Occipital lobe (tissue), 2 donors: ENCODE results near the gene OXSR1. TPM values are rescaled to one million over a fixed set of nuclear protein-coding genes. Genes with fewer than 3 reads are reported as not detected.
"Not testable (repeated sequence)": the region's sequence is repeated elsewhere in the genome, so short reads cannot be mapped to it uniquely, and the experiment has no call there.

ENCODE experiments used
- DNase-seq: peaks from one replicate; lab custom pipeline; 2025; lab: John Stamatoyannopoulos, UW
- total RNA-seq: library from RNA; depleted of rRNA; stranded (reverse); fragments of >200 nt; gene quantifications from one replicate; pipeline ENCODE4 v1.2.3, GENCODE V29; 2014

The OXSR1 gene
- total RNA-seq, 1 donor from 2014 or later, result 54.9 TPM

DNA sequence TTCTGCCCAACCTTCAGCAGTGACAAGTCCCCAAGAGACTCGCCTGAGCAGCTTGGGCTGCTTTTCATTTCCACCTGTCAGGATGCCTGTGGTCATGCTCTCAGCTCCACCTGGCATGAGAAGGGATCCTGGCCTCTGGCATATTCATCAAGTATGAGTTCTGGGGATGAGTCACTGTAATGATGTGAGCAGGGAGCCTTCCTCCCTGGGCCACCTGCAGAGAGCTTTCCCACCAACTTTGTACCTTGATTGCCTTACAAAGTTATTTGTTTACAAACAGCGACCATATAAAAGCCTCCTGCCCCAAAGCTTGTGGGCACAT is 23.4 kb upstream of the OXSR1 start:
- no peak for DNase-seq

DNA sequence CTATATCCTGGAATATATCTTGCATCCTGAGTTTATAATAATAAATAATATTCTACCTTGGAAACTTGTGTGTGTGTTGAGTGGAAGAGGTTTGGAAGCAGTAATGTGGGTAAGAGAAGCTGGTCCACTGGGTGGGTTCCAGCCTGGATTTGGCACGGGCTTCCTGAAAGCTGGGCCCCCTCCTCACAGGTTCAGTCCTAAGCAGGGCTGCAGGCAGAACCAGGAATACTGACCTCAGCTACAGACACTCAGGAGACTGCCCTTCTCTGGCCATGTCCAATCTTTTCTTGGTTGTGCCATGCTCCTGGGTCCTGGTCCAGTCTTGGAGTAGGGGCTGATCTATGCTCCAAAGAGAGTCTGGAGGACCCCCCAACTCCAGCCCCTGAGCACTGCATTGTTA is 22.4 kb upstream of the OXSR1 start:
- no peak for DNase-seq

DNA sequence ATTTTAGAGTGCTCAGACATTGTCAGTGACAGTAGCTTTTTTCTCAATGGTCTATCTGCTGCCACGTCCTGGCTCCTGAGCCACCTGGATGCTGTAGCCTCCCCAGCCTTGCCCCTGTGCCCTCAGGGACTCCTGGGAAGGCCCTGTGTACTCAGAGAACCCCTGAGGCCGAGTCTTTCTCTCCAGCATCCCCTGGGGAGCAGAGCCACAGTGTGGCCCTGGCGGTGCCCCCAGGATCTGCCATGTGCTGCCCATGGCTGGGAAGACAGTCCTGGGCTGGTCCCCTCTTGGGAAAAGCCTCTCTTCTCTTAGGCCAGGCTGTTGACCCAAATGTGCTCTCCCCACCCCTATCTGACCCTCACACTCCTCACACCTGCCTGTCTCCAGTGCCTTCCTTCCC is 21.8 kb upstream of the OXSR1 start:
- DNase-seq, result no peak

DNA sequence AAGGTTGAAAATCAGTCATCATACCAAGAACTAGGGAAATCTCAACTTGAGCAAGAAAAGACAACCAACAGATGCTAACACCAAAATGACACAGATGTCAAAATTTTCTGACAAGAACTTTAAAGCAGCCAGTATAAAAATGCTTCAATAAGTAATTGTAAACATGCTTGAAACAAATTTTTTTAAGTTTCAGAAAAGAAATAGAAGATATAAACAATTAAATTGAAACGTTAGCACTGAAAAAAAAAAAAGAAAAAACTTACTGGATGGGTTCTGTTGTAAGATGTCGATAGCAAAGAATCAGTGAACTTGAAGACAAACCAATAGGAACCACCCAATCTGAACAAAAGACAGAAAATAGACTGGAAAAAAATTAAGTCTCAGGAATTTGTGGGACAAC is 18.8 kb upstream of the OXSR1 start:
- DNase-seq, result no peak

DNA sequence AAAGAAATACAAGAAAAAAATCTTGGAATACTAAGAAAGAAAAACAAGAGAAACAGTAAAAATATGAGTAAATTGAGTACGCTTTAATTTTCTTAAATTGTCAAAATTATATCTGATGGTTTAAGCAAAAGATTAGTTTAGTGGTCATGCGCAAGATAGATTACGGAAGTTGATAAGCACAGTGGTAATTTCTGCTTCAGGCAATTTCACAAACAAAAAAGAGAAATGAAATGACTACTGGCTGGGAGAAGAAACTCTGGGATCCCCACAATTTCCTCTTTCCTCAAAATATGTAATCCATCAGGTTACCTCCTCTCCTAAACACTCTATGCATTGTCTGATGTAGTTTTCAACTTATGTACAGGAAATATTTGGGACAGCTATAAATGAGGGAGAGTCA is 17.9 kb upstream of the OXSR1 start:
- no peak for DNase-seq

DNA sequence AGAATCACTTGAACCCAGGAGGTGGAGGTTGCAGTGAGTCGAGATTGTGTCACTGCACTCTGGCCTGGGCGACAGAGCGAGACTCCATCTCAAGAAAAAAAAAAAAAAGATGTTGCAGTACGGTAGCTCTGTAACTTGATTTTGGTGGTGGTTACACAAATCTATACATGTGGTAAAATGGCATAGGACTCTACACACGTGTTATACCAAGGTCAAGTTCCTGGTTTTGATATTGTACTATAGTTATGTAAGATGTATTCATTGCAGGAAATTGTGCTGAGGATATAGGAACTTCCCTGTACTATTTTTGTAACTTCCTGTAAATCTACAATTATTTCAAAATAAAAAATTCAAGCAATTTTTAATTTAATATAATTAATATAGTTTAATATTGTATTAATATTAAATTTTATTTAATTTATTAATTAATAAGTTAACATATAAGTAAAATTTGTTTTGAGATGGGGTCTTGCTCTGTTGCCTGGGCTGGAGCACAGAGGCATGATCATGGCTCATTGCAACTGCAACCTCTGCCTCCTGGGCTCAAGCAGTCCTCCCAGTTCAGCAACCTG is 16.9 kb upstream of the OXSR1 start:
- no peak for DNase-seq

DNA sequence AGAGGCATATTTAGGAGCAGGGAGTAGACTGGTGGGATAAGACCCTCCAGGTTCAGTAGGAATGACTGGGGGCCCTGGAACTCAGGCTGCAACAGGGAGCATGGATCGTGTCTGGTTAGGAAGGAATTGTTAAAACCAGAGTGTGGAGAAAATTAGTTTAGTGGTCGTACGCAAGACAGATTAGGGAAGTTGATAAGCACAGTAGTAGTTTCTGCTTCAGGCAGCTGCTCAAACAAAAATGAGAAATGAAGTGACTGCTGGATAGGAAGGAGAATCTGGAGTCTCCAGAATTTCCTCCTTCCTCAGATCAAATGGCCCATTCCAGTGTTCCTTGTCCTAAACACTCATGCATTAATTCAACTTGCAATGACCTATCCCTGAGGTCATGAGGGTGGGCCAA is 15.6 kb upstream of the OXSR1 start:
- no peak for DNase-seq

DNA sequence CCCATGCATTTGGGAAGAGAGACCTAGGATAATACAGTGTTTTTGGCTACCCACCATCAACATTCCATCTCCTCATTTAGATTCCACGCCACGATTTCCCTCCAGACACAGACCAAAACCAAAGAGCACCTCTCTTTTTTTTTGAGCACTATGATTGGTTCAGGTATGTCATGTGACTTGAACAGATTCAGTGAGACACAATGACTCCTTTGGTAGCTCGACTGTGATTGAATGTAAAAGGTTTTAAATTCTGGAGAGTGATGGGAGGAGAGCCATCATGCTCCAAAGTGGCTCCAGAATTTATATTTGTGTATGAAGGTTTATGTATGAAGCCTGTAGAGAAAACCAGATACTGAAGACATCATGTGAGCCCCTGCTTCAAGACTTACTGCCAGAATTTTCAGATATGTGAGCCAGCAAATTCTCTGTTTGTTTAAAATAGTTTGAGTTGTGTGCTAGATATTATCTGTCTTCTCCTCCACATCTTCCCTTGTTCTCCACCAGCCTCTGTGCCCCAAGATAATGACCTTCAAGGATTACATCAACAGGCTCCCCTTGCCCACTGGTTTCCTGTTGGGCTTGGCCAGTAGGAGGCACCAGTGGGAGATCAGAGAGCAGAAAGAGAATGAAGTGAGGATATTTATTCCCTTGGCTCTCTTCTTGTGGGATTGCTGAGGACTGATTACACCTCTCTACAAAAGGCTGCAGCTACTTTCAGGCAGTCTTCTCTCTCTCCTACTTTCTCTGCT is 14.4 kb upstream of the OXSR1 start:
- DNase-seq, result no peak

DNA sequence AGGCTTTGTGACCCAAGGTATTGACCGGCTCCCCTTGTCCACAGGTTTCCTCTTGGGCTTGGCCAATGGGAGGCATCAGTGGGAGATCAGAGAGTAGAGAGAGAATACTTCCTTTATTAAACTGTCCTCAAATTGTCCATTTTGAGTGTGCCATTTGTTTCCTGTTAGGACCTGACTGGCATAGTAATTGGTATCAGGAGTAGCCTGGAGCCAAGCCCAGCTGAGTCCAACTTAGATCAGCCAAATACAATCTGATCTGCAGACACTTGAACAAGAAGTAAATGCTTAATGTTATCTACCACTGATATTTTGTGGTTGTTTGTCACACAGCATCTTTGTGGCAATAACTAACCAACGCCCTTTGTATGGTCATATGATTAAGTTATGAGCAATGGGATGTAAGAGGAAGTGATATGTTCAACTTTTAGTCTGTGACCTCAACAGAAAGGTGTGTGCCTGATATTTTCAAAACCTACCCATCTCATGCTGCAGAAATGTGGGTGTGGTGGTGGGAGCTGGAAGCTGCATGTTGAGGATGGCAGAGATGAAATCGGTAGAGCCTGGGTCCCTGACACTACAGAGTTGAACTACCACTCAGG is 13.6 kb upstream of the OXSR1 start:
- DNase-seq, result no peak

DNA sequence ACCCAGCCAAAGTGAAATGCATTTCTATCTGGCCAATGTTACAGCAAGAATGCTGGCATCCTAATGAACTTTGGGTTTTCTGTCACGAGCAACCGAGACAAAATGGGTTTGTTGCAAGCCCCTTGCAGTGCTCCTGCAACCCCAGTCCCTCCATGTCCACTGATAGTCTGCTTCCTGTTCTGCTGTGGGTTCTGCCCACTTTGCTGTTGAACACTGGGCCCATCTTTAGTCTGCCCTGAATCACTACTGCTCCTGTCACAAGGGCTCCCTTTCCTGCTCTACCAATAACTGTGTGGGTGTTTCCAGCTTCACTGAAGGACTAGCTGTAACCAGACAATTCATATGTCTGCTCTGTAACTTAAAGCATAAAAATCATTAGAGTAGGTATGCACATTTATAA is 12.7 kb upstream of the OXSR1 start:
- no peak for DNase-seq

DNA sequence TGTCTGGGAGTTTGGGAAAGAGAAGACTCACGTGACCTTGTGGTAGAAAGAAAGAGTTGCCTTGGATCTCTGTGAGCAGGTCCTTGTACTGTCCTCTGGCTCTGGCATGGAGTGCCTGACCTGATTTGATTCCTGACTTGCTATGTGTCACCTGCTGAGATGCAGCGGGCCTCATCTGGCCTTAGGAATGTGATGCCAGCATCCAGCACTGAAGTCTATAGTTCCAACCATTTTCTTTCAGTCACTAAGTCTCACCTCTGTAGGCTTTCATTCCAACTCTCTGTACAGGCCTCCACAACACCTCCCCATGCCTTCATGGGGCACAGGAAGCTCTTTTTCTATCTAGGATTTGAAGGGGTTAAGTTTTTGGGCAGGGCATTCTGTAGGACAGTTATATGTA is 12.1 kb upstream of the OXSR1 start:
- DNase-seq, result no peak

DNA sequence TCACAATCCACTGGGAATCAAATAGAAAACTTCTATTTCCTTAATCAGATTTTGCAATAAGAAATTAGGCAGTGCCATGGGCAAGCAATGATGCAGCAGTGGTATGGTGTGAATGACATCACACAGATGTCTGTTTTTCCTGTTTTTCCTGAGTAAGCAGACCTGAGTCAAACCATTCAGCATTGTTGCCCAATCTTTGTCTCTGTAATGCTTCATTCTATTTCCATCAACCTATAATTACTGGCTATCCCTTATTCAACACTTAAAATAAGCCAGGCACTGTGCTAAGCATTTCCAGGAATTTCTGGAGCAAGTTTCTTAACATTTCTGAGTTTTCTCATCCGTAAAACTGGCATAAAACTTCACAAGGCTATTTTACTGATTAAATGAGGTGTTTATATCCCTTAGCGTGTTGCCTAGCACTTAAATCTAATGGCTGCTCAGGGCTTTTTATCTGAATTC is 11.3 kb upstream of the OXSR1 start:
- DNase-seq, result no peak

DNA sequence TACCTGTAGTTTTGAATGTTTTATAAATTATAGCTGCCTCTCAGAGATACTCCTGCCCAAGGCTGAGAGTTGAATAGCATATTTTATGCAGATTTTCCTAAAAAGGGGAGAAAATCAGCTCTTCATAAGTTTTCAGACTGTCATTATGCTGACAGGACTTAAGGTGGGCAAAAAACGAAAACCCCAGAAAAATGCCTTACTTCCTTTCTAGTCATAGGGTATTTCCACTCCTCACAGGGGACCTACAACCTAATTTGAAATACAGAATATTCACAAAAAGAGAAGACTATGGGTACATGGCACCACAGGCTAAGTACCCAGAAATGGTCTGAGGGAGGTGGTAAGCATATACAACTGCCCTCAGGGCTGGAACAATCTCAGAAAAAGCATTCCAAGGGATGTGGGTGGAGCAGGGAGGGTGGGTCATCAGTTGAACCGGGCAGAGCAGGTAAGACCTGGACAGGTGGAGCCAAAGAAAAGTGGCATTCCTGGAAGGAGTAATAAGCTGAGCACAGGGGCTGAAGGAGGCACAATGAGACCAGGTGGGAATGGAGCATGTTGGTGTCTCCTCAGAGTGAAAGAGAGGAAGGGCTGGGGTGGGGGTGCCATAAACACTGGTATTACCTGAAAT is 10.6 kb upstream of the OXSR1 start:
- no peak for DNase-seq

DNA sequence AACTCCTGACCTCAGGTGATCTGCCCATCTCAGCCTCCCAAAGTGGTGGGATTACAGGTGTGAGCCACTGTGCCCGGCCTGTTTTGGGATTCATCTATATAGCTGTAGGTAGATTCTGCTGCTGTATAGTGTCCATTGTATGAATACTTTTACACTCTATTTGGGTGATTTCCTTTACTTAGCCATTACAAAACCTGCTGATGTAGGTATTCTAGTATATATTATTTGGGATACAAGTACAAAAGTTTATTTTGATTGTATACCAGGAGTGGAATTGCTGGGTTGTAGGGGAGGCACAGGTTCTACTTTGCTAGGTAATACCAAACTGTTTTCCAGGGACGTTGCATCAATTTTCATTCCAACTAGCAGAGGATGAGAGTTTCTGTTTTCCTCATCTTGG is 9.5 kb upstream of the OXSR1 start:
- no peak for DNase-seq

DNA sequence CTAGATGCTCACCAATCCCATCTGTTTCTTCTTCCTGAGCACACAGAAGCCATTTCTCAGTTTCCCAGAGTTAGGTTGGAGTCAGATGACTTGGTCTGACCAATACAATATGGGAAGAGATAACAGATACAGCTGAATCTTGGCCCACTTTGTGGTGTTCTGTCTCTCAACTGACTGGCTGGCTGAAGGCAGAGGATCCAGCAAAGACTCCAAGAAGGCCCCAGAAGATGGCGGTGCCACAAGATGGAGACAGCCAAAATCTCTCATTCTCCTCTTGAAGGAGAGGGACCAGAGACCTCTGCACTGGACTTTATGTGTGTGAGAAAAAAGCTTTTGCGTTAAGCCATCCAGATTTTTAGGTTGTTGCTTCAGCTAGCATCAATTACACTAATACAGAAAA is 8.2 kb upstream of the OXSR1 start:
- DNase-seq, result no peak

DNA sequence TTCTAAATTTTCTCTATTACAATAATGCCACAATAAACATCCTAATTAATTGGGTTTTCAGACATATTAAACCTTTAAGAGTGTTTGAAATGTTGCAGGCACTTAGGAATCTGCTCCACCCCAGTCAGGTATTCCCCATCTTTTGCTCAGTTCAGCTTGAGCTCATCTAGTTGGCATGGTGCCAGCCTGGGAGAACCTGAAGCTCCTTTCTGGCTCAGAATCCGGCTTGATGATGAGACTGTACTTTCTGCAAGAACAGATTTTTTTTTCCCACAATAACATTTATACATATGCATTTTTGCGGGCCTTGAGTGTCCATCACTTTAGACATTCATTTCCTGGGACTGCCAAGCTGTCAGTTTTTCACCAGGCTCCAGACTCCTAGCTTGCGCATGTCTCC is 7.7 kb upstream of the OXSR1 start:
- no peak for DNase-seq

DNA sequence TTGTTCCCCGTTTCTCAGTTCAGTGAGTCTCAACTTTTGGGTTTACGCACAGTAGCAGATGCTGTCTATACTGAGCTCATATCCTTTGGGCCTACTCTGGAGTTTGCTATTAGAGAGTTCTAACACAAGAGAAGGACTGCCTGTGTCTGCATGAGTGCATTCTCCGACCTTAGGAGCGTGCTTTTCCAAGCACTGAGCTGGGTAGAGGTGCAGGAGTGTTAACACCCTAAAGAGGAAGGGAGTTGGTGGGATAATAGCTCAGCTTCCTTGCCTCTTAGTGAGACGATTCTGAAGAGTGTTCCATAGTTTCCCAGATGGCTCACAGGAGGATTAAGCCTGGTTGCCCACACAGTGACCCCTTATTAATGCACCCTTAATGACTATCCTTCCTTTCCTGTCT is 6.9 kb upstream of the OXSR1 start:
- DNase-seq, result no peak

DNA sequence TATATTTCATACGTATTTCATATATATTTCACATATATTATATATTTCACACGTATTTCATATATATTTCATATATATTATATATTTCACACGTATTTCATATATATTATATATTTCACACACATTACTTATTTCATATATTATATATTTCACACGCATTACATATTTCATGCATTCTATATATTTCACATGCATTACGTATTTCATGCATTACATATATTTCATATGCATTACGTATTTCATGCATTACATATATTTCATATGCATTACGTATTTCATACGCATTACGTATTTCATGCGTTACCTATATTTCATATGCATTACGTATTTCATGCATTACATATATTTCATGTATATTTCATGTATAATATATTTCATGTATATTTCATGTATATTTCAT is 4.6 kb upstream of the OXSR1 start:
- DNase-seq, result not testable (repeated sequence)

DNA sequence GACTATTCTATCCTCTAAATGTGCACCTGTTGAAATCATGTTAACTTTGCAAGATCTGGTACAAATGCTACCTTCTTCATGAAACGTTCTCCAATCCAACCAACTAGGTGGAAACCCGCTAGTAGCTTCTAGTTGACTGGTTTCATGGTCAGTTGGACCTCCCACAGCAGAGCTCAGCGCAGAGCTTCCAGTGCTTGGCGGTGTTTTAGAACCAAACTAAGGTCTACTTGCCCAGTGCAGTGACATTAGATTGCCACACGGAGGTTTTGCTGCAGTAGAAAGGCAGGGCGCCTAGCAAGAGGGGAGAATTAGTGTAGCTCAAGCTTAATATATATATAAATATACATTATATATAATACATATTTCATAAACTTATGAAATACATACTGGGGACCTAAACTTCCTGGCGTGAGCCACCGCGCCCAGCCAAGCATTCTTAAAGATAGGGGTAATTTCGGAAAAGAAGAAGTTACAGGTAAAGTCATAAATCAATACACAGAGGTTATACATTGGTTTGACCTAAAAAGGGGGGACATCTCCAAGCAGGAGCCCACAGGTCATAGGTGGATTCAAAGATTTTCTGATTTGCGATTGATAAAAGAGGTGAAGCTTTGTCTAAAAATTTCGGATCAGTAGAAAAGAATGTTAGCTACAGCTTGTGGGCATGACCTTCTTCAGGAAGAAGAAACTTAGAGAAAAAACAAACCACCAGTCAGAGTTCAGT is 2.1 kb upstream of the OXSR1 start:
- no peak for DNase-seq

DNA sequence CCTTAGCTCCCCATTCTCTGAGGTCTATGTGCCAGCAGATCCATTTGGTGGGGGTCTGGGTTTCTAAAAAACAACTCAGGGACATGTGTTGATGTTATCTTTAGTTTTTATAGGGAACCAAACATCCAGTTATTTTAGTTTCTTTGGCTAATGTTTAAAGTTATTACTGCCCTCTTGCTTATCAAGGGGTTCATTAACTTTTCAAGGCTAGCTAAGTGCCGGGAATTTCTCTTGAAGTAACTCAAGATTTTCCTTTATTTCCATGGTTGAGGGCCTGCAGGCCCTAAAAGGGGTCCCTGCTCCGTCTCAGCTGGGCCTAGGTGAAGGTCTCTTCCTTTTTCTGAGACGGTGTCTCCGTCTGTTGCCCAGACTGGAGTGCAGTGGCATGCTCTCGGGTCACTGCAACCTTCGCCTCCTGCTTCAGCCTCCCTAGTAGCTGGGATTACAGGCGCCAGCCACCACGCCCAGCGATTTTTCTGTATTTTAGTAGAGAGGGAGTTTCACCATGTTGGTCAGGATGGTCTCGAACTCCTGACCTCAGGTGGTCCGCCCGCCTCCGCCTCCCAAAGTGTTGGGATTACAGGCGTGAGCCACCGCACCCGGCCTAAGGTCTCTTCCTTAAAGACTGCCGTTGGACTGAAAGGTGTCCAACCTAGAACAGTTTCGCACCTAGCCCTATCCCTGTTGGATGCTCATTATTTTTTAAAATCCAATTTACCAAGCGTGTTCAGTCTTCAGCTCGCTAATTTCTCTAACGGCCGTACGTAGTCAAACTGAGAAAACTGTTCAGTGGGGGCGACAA is 1.3 kb upstream of the OXSR1 start:
- no peak for DNase-seq

DNA sequence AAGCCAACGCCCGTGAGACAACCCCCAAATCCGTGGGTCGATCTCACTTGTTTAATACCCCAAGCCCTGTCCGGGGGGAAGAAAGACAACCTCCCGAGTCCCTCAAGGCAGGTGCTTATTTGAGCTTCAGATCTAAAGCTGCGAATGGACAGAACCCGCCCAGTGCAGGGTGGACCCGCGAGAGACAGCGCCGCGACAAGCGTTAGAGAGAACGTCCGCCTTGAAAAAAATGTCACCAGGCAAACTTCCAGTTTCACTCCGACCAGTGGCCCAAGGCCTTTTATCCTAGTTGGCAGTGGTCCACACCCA is 740 bp upstream of the OXSR1 start:
- DNase-seq, result no peak
